OCI-LY3 (cell line): ENCODE measurements around the gene CAPZB.

ENCODE experiments used
- H2AFZ ChIP-seq: fragments of 200-600, 300-600 bp; shearing (Covaris generic); 2 replicates; pipeline ENCODE4 v1.6.0; 2014; ENCODE audit warnings: antibody characterized with exemption, low read depth, low read length
- H3K27ac ChIP-seq: fragments of 200-600, 300-600 bp; sonication (generic); 2 replicates; pipeline ENCODE4 v1.5.1; 2014; ENCODE audit warnings: mild to moderate bottlenecking, low read length, moderate library complexity, mixed read lengths
- H3K27me3 ChIP-seq: fragments of 200-600, 300-600 bp; sonication (generic); 2 replicates; pipeline ENCODE4 v1.6.1; 2014; ENCODE audit warnings: low read depth, low read length, mixed read lengths
- H3K36me3 ChIP-seq: fragments of 200-600, 300-600 bp; sonication (generic); replicated peaks from 2 replicates; pipeline ENCODE3; 2014; ENCODE audit warnings: low read depth, low read length, mixed read lengths
- H3K4me1 ChIP-seq: fragments of 300-600, 200-600 bp; sonication (generic); 2 replicates; pipeline ENCODE4 v1.6.1; 2014; ENCODE audit warnings: low read length, mixed read lengths
- H3K4me2 ChIP-seq: fragments of 200-600, 300-600 bp; sonication (generic); 2 replicates; pipeline ENCODE4 v1.6.1; 2014; ENCODE audit warnings: low read length, mixed read lengths
- H3K4me3 ChIP-seq: fragments of 300-600, 200-600 bp; sonication (generic); 2 replicates; pipeline ENCODE4 v1.5.1; 2014; ENCODE audit warnings: antibody characterized with exemption, mild to moderate bottlenecking, low read length, moderate library complexity
- H3K79me2 ChIP-seq: fragments of 300-600, 200-600 bp; shearing (Covaris generic); 2 replicates; pipeline ENCODE4 v1.6.1; 2014; ENCODE audit warnings: mild to moderate bottlenecking, low read length, mixed read lengths
- H3K9ac ChIP-seq: fragments of 300-600, 200-600 bp; shearing (Covaris generic); 2 replicates; pipeline ENCODE4 v1.6.0; 2014; ENCODE audit warnings: mild to moderate bottlenecking, low read length, moderate library complexity
- H3K9me3 ChIP-seq: fragments of 200-600, 300-600 bp; shearing (Covaris generic); 2 replicates; pipeline ENCODE4 v1.6.1; 2014; ENCODE audit warnings: low read length, mixed read lengths; ENCODE audit not compliant: insufficient read depth
- H4K20me1 ChIP-seq: fragments of 200-600, 300-600 bp; sonication (generic); 2 replicates; pipeline ENCODE4 v1.6.1; 2016; ENCODE audit warnings: low read length, mixed read lengths; ENCODE audit not compliant: insufficient read depth
- EZH2phosphoT487 ChIP-seq: fragments of 200-600 bp; shearing (Covaris generic); IDR thresholded peaks from 2 replicates; pipeline ENCODE4 v1.6.1; 2018; ENCODE audit warnings: antibody characterized with exemption, mixed run types, low read depth
- TF ChIP-seq, protein P1 (sequence below): fragments of 200-600, 300-600 bp; sonication (generic); IDR thresholded peaks from 2 replicates; pipeline ENCODE4 v1.5.1; 2014; ENCODE audit warnings: antibody characterized with exemption, low read length, low read depth

The CAPZB gene

DNA sequence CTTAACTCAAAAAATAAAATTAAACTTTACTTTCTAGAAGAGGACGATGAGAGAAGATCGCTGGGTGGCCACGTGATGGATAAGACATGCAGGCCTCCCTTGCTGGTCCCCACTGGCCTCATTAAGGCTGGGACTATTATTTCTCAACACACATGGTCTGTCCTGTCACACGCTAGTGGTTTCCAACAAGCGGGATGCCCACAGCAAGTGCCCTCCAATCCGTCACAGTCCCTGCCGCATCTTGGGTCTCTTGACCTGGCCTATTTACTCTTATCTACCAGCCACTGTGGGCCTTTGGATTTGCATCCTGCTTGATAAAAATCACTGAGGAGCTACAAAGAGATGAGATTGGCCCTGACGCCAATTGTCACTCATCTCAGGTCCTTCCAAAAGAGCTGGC, 30.0 kb downstream of the CAPZB start:
- H4K20me1 ChIP-seq, result peaks cover 81% of the 10 kb centered on the region
- TF ChIP-seq, protein P1, sequence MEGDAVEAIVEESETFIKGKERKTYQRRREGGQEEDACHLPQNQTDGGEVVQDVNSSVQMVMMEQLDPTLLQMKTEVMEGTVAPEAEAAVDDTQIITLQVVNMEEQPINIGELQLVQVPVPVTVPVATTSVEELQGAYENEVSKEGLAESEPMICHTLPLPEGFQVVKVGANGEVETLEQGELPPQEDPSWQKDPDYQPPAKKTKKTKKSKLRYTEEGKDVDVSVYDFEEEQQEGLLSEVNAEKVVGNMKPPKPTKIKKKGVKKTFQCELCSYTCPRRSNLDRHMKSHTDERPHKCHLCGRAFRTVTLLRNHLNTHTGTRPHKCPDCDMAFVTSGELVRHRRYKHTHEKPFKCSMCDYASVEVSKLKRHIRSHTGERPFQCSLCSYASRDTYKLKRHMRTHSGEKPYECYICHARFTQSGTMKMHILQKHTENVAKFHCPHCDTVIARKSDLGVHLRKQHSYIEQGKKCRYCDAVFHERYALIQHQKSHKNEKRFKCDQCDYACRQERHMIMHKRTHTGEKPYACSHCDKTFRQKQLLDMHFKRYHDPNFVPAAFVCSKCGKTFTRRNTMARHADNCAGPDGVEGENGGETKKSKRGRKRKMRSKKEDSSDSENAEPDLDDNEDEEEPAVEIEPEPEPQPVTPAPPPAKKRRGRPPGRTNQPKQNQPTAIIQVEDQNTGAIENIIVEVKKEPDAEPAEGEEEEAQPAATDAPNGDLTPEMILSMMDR, result no peak
- TF ChIP-seq EZH2phosphoT487, result no peak
- H3K4me2 ChIP-seq, result no peak overlapping the region
- H3K27ac ChIP-seq, result no peak overlapping the region
- no peaks in the 10 kb centered on the region for H3K9me3 ChIP-seq
- H3K4me1 ChIP-seq, result peaks cover 18% of the 10 kb centered on the region
- H3K9ac ChIP-seq, result no peak overlapping the region
- H3K4me3 ChIP-seq, result no peak overlapping the region
- no peaks in the 10 kb centered on the region for H3K36me3 ChIP-seq
- H2AFZ ChIP-seq, result no peak overlapping the region
- no peaks in the 10 kb centered on the region for H3K27me3 ChIP-seq
- H3K79me2 ChIP-seq, result peaks cover 74% of the 10 kb centered on the region

DNA sequence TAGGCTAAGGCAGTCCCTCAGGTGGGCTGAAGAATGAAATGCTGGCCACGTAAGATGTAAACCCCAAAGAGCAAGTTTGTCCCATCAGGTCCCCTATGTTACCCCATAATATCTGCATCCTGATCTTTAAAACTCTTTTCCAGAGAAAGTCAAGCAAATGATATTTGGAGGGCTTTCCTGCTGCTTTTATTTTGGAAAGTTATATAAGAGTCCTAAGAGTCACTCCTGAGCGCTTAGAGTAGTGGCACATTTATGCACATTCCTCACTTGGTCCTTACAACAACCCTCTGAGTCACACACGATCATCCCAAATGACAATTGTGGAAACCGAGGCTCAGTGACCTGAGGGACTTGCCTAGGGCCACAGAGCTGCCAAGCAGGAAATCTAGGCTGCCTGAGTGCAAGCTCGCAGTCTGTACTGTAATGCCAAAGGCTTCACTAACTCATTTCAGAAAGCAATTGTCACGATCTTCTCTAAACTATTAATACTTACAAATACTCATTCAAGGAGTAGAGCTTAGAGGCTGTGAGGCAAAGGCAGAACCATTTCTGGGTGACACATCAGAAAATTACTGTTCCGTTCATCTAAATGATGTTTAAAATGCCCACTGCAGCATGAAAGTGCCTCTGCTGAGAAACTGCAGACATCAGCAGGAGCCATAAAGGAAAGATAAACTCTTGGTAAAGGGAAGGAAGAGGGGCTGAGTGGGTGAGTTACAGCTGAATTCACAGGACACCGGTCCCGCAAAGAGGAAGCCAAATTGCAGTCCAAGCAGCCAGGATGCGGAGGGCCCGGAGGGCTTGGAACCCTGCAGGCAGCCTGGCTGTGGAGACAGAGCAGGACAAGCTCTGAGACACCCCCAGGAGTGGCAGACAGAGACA, 30.8 kb downstream of the CAPZB start:
- H2AFZ ChIP-seq, result no peak overlapping the region
- TF ChIP-seq, protein P1, result no peak
- no peak for TF ChIP-seq EZH2phosphoT487
- H3K36me3 ChIP-seq, result no peaks in the 10 kb centered on the region
- peaks cover 77% of the 10 kb centered on the region for H4K20me1 ChIP-seq
- H3K27ac ChIP-seq, result no peak overlapping the region
- peaks cover 68% of the 10 kb centered on the region for H3K79me2 ChIP-seq
- no peak overlapping the region for H3K9ac ChIP-seq
- no peaks in the 10 kb centered on the region for H3K27me3 ChIP-seq
- no peak overlapping the region for H3K4me3 ChIP-seq
- H3K9me3 ChIP-seq, result no peaks in the 10 kb centered on the region
- H3K4me1 ChIP-seq, result peaks cover 12% of the 10 kb centered on the region
- H3K4me2 ChIP-seq, result no peak overlapping the region

DNA sequence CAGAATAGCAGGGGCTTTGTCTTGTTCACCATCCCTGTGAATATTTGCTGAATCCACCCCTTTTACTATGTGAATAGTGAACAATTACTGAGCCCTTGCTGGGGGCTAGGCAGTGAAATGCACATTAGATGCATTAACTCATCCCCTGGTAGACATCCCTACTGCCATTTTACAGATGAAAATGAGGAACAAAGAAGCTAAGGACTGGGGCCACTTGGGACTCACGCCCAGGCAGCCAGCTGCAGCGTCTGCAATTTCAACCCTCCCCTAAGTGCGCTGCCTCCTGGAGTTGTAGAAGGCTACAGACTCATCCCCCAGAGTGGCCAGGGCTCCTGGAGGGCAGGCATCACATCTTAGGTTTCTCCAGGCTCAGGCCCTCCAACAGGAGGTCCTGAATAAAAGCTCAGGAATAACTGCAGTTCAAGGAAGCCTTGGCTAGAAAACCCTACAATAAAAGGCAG, 31.6 kb downstream of the CAPZB start:
- Histone ChIP-seq H3K79me2 (peaks cover 61% of the 10 kb centered on the region), H3K4me2 (no peak overlapping the region), H3K36me3 (peaks cover 2% of the 10 kb centered on the region), H2AFZ (no peak overlapping the region), H3K4me3 (no peak overlapping the region), H3K27me3 (no peaks in the 10 kb centered on the region), H3K27ac (no peak overlapping the region), H3K4me1 (peaks cover 10% of the 10 kb centered on the region; the same call in 1 of the 2 replicates), H4K20me1 (peaks cover 73% of the 10 kb centered on the region), H3K9me3 (no peaks in the 10 kb centered on the region), H3K9ac (no peak overlapping the region)
- TF ChIP-seq EZH2phosphoT487, result no peak
- TF ChIP-seq, protein P1, result no peak

DNA sequence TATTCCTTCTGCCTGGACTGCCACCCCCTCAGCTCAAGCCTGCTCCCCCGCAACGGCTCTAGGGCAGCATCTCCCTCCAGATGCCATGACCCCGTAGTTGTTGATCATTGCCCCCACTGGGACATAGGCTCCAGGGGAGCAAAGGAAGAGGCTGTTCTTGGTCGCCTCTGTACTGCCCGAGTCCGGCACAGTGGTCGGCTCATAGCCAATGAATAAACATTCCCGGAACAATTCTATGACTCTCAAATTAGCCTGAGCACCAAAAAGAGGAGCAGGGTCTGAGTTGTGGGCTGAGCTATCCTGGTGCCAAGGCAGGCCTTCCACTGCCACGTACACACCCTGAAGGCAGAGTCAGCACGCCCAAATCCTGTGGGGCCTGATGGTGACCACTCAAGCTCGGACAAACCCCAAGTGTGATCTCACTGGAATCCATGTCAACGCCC, 33.1 kb downstream of the CAPZB start:
- no peaks in the 10 kb centered on the region for H3K9me3 ChIP-seq
- H3K27me3 ChIP-seq, result no peaks in the 10 kb centered on the region
- H3K4me2 ChIP-seq, result no peak overlapping the region
- H3K36me3 ChIP-seq, result peaks cover 2% of the 10 kb centered on the region
- H3K4me1 ChIP-seq, result peaks cover 10% of the 10 kb centered on the region; the same call in 1 of the 2 replicates
- no peak overlapping the region for H2AFZ ChIP-seq
- peaks cover 52% of the 10 kb centered on the region for H3K79me2 ChIP-seq
- no peak overlapping the region for H3K4me3 ChIP-seq
- no peak overlapping the region for H3K9ac ChIP-seq
- H4K20me1 ChIP-seq, result peaks cover 71% of the 10 kb centered on the region
- TF ChIP-seq, protein P1, result no peak
- no peak for TF ChIP-seq EZH2phosphoT487
- H3K27ac ChIP-seq, result no peak overlapping the region
